HG03521 (cell line): ENCODE data around the gene DUSP22.
A peak's percentile ranks its signal among the peaks of the same experiment; 100 is the strongest.
"Not testable (repeated sequence)": the region's sequence is repeated elsewhere in the genome, so short reads cannot be mapped to it uniquely, and the experiment has no call there.

Experiments used
- ATAC-seq: cut with Tn5 transposase; IDR thresholded peaks from one replicate; pipeline ENCODE4 v1.9.1; 2021; ENCODE audit warnings: mild to moderate bottlenecking, moderate library complexity; ENCODE audit not compliant: unreplicated experiment

The DUSP22 gene

GRCh38 chr6:376827-377640 is 84.7 kb downstream of the DUSP22 start:
- ATAC-seq, result no peak

GRCh38 chr6:377641-378020 is 85.3 kb downstream of the DUSP22 start:
- ATAC-seq, result not testable (repeated sequence)

- no peak for ATAC-seq
Observed at GRCh38 chr6:378090-378957, 86.0 kb downstream of the DUSP22 start.

- no peak for ATAC-seq
Observed at GRCh38 chr6:378958-379409, 86.7 kb downstream of the DUSP22 start.

- ATAC-seq, result no peak
Observed at GRCh38 chr6:379410-380181, 87.3 kb downstream of the DUSP22 start.

- no peak for ATAC-seq
Observed at GRCh38 chr6:380234-381218, 88.2 kb downstream of the DUSP22 start.

GRCh38 chr6:381742-382461 is 89.6 kb downstream of the DUSP22 start:
- no peak for ATAC-seq

- ATAC-seq, result no peak
Observed at GRCh38 chr6:382883-383810, 90.9 kb downstream of the DUSP22 start.

- no peak for ATAC-seq
Observed at GRCh38 chr6:383856-384255, 91.6 kb downstream of the DUSP22 start.

- no peak for ATAC-seq
Observed at GRCh38 chr6:384898-385297, 92.6 kb downstream of the DUSP22 start.

GRCh38 chr6:385614-386013 is 93.3 kb downstream of the DUSP22 start:
- no peak for ATAC-seq

- no peak for ATAC-seq
Observed at GRCh38 chr6:386688-387266, 94.5 kb downstream of the DUSP22 start.

- no peak for ATAC-seq
Observed at GRCh38 chr6:387293-387741, 95.0 kb downstream of the DUSP22 start.

- ATAC-seq, result no peak
Observed at GRCh38 chr6:388202-388903, 96.1 kb downstream of the DUSP22 start.

GRCh38 chr6:389143-389542 is 96.9 kb downstream of the DUSP22 start:
- no peak for ATAC-seq

- no peak for ATAC-seq
Observed at GRCh38 chr6:389622-390021, 97.3 kb downstream of the DUSP22 start.

GRCh38 chr6:390914-391558 is 98.7 kb downstream of the DUSP22 start:
- ATAC-seq, result peak; percentile 16
